ENCODE results near the gene DRD1.
A peak's percentile ranks its signal among the peaks of the same experiment; 100 is the strongest.

The DRD1 gene

GRCh38 chr5:175444060-175444904 lies at the start of gene DRD1:
Gene DRD1 (minus strand): TSS chr5:175444182. CDS start chr5:175443099, 1,083 bp downstream.
- peak; percentile 3 to 42 for DNase-seq (ENCODE audit: low read depth in 2 of 2)

GRCh38 chr5:175493726-175494125 lies 49.7 kb upstream of the DRD1 start:
- DNase-seq (ENCODE audit: low read depth in 2 of 2), result no peak

GRCh38 chr5:175493260-175493659 lies 49.3 kb upstream of the DRD1 start:
- DNase-seq (ENCODE audit: low read depth in 2 of 2), result no peak

GRCh38 chr5:175491223-175491622 lies 47.2 kb upstream of the DRD1 start:
- DNase-seq (ENCODE audit: low read depth in 2 of 2), result no peak

GRCh38 chr5:175489693-175490443 lies 45.9 kb upstream of the DRD1 start:
- DNase-seq (ENCODE audit: low read depth in 2 of 2), result no peak

- DNase-seq (ENCODE audit: low read depth in 2 of 2), result no peak
These were observed 43.7 kb upstream of the DRD1 start for GRCh38 chr5:175487514-175488222.

- no peak for DNase-seq (ENCODE audit: low read depth in 2 of 2)
These were observed 41.6 kb upstream of the DRD1 start for GRCh38 chr5:175485631-175486030.

GRCh38 chr5:175484829-175485228 lies 40.8 kb upstream of the DRD1 start:
- no peak for DNase-seq (ENCODE audit: low read depth in 2 of 2)

- DNase-seq (ENCODE audit: low read depth in 2 of 2), result no peak
These were observed 40.3 kb upstream of the DRD1 start for GRCh38 chr5:175484322-175484721.

- DNase-seq (ENCODE audit: low read depth in 2 of 2), result no peak
These were observed 39.4 kb upstream of the DRD1 start for GRCh38 chr5:175483337-175483736.

GRCh38 chr5:175479125-175479881 lies 35.3 kb upstream of the DRD1 start:
- DNase-seq (ENCODE audit: low read depth in 2 of 2), result no peak

- DNase-seq (ENCODE audit: low read depth in 2 of 2), result peak; percentile 61 to 77
These were observed 34.6 kb upstream of the DRD1 start, which contains the start of gene SFXN1 for GRCh38 chr5:175478384-175479124. Gene SFXN1 (plus strand): TSS chr5:175478560. CDS start chr5:175492104, 13,544 bp downstream.

GRCh38 chr5:175478008-175478383 lies 34.0 kb upstream of the DRD1 start:
- no peak for DNase-seq (ENCODE audit: low read depth in 2 of 2)

GRCh38 chr5:175477440-175477839 lies 33.5 kb upstream of the DRD1 start:
- no peak for DNase-seq (ENCODE audit: low read depth in 2 of 2)

GRCh38 chr5:175475248-175475647 lies 31.3 kb upstream of the DRD1 start:
- DNase-seq (ENCODE audit: low read depth in 2 of 2), result no peak

GRCh38 chr5:175472378-175472777 lies 28.4 kb upstream of the DRD1 start:
- DNase-seq (ENCODE audit: low read depth in 2 of 2), result no peak

GRCh38 chr5:175471628-175472027 lies 27.6 kb upstream of the DRD1 start:
- peak in 1 of 2 donors; percentile 21 for DNase-seq (ENCODE audit: low read depth in 2 of 2)

- DNase-seq (ENCODE audit: low read depth in 2 of 2), result no peak
These were observed 27.2 kb upstream of the DRD1 start for GRCh38 chr5:175471196-175471595.

GRCh38 chr5:175470781-175471180 lies 26.8 kb upstream of the DRD1 start:
- no peak for DNase-seq (ENCODE audit: low read depth in 2 of 2)

- DNase-seq (ENCODE audit: low read depth in 2 of 2), result no peak
These were observed 25.9 kb upstream of the DRD1 start for GRCh38 chr5:175469916-175470315.

- DNase-seq (ENCODE audit: low read depth in 2 of 2), result no peak
These were observed 24.9 kb upstream of the DRD1 start for GRCh38 chr5:175468892-175469291.

All from stimulated activated CD8-positive, alpha-beta memory T cell treated with anti-CD3 and anti-CD28 coated beads, Interleukin-7, amount 100 ng/mL, for 4 hours (primary cell).